HepG2 (cell line): ENCODE measurements around the gene MOV10L1. TPM values are rescaled to one million over a fixed set of nuclear protein-coding genes. Genes with fewer than 3 reads are reported as not detected.

Experiments used
- ATAC-seq: fragments of 200-7000 bp; cut with Tn5 transposase; 3 replicates; pipeline ENCODE4 v1.9.1; 2020; ENCODE audit warnings: mild to moderate bottlenecking, moderate library complexity
- BruUV-seq: library from RNA; stranded (reverse); fragments of 400-500 nt; replicated peaks from 2 replicates; lab custom pipeline; 2021; lab: Mats Ljungman, UMichigan
- CTCF ChIA-PET: fragments of 300-600 bp; formaldehyde crosslinking; extraction: SDS; loops from one replicate; lab custom pipeline; 2021; ENCODE audit warnings: low total read pairs, inconsistent platforms, low intra/inter-chr PET ratio; lab: Yijun Ruan, JAX
- POLR2A ChIA-PET: fragments of 350-600 bp; sonication (Branson Sonifier 250); formaldehyde crosslinking; loops from one replicate; lab custom pipeline; 2020; ENCODE audit warnings: antibody characterized with exemption, inconsistent platforms; lab: Yijun Ruan, JAX
- DNase-seq: peaks from one replicate; pipeline ENCODE4 v3.0.0-alpha.2; 2015; ENCODE audit warnings: low spot score
- FAIRE-seq: peaks from 3 replicates; lab custom pipeline; 2011; peaks lifted over from hg19 to GRCh38; lab: Jason Lieb, UNC
- H2AFZ ChIP-seq: one replicate; pipeline ENCODE4 v1.6.1; 2011; ENCODE audit warnings: low read length, inconsistent platforms
- H3K27ac ChIP-seq: fragments of 300-600 bp; 3 replicates; pipeline ENCODE4 v1.8.0; 2011; ENCODE audit warnings: mixed run types, mild to moderate bottlenecking, mixed read lengths, low read length, inconsistent platforms; ENCODE audit not compliant: insufficient read depth; ENCODE audit errors: extremely low read length
- H3K27me3 ChIP-seq, 2 experiments: fragments of 200-600 bp in 1 of 2; 2 replicates in 1 of 2; 3 replicates in 1 of 2; pipeline versions ENCODE4 v1.6.0 to v1.8.0; 2011; ENCODE audit warnings: low read length in 2 of 2, mild to moderate bottlenecking in 2 of 2, moderate library complexity in 2 of 2, inconsistent platforms in 1 of 2; ENCODE audit not compliant: insufficient read depth in 2 of 2, control insufficient read depth in 1 of 2
- H3K36me3 ChIP-seq, 2 experiments: fragments of 200-600 bp in 1 of 2; replicated peaks in 1 of 2; 2 replicates in 1 of 2; 3 replicates in 1 of 2; pipeline versions ENCODE4 v1.5.1 to v1.8.0; 2011; ENCODE audit warnings: low read length in 2 of 2, inconsistent platforms in 1 of 2; ENCODE audit not compliant: insufficient read depth in 2 of 2, control insufficient read depth in 1 of 2
- H3K4me1 ChIP-seq: 2 replicates; pipeline ENCODE4 v1.5.1; 2012; ENCODE audit warnings: low read length, inconsistent platforms; ENCODE audit not compliant: insufficient read depth
- H3K4me2 ChIP-seq: 2 replicates; pipeline ENCODE4 v1.6.0; 2011; ENCODE audit warnings: low read depth, low read length, inconsistent platforms
- H3K4me3 ChIP-seq, 3 experiments: fragments of 200-600 bp in 1 of 3; sonication (generic), shearing (Covaris generic) in 1 of 3; replicated peaks in 1 of 3; 2 replicates each; pipeline ENCODE4 v1.5.1; 2011 to 2016; ENCODE audit warnings: low read length in 3 of 3, inconsistent platforms in 2 of 3, low read depth in 2 of 3, mild to moderate bottlenecking in 2 of 3, control low read depth in 1 of 3, mixed read lengths in 1 of 3; ENCODE audit not compliant: insufficient read depth in 1 of 3
- H3K79me2 ChIP-seq: one replicate; pipeline ENCODE4 v1.6.1; 2011; ENCODE audit warnings: low read length, inconsistent platforms; ENCODE audit not compliant: insufficient read depth
- H3K9ac ChIP-seq: 2 replicates; pipeline ENCODE4 v1.6.0; 2011; ENCODE audit warnings: mild to moderate bottlenecking, low read depth, low read length, inconsistent platforms; ENCODE audit not compliant: insufficient read depth
- H3K9me3 ChIP-seq: 2 replicates; pipeline ENCODE4 v1.5.1; 2012; ENCODE audit warnings: mild to moderate bottlenecking, low read length
- H4K20me1 ChIP-seq: 2 replicates; pipeline ENCODE4 v1.6.0; 2011; ENCODE audit warnings: inconsistent platforms, mild to moderate bottlenecking, low read length, moderate library complexity; ENCODE audit not compliant: insufficient read depth
- GTF3A ChIP-seq: sonication (generic); formaldehyde crosslinking; conservative IDR thresholded peaks from 2 replicates; pipeline ENCODE4 v1.4.0; 2020; ENCODE audit warnings: mild to moderate bottlenecking, missing genetic modification reagents
- HOXA9 ChIP-seq: sonication (generic); formaldehyde crosslinking; IDR thresholded peaks from 2 replicates; pipeline ENCODE4 v1.8.1; 2022; ENCODE audit warnings: missing genetic modification reagents, mild to moderate bottlenecking, moderate library complexity, borderline replicate concordance
- KAT7 ChIP-seq: IDR thresholded peaks from 2 replicates; pipeline ENCODE4 v1.6.1; 2018; ENCODE audit warnings: borderline replicate concordance, missing compliant biosample characterization
- SP4 ChIP-seq: sonication (generic); formaldehyde crosslinking; IDR thresholded peaks from 2 replicates; pipeline ENCODE4 v1.8.1; 2023; ENCODE audit warnings: mild to moderate bottlenecking, missing genetic modification reagents
- WGBS: methylation state at CpG from one replicate; pipeline ENCODE4 v1.1.6; 2017; ENCODE audit warnings: low lambda C conversion rate; 5-methylcytosine and 5-hydroxymethylcytosine counted together
- in situ Hi-C: cut with HindIII; loops from 2 replicates; pipeline ENCODE4 v1.10.0; 2017; ENCODE audit warnings: low pct_unique_long_range_greater_than_20kb; ENCODE audit not compliant: extremely low pct_ligation_motif_present
- intact Hi-C: fragments of 100-400 bp; cut with micrococcal nuclease; formaldehyde crosslinking; loops from one replicate; pipeline ENCODE4 v1.10.0; 2022; ENCODE audit not compliant: unreplicated experiment
- polyA plus RNA-seq, 8 experiments: library from polyadenylated mRNA; depleted of rRNA in 3 of 8; stranded (reverse) in 7 of 8; unstranded in 1 of 8; fragments of >200 nt; fragmentation: Illumina TruSeq in 4 of 8; extraction: Trizol in 4 of 8; gene quantifications; 2 replicates each; pipeline versions ENCODE4 v1.2.1 to v1.2.3, GENCODE V29; 2011 to 2016; ENCODE audit warnings: low read depth in 4 of 8, missing spikeins in 1 of 8, mixed read lengths in 1 of 8; ENCODE audit not compliant: insufficient read depth in 1 of 8
- total RNA-seq, 5 experiments: library from RNA; depleted of rRNA; stranded (reverse); fragments of >200 nt; fragmentation: Illumina TruSeq; extraction: Trizol; gene quantifications; 2 replicates each; pipeline ENCODE4 v1.2.3, GENCODE V29; 2016; ENCODE audit warnings: low read depth in 1 of 5
- TF ChIP-seq, protein P1 (sequence below): sonication (generic); formaldehyde crosslinking; IDR thresholded peaks from 2 replicates; pipeline ENCODE4 v1.4.0; 2020; ENCODE audit warnings: missing genetic modification reagents

Gene MOV10L1
- total and polyA plus RNA-seq, 2 of the 13 experiments (the other 11 are each of a cell fraction or from before 2014, with no cell fraction given) = 0.11 to 0.12 TPM

DNA sequence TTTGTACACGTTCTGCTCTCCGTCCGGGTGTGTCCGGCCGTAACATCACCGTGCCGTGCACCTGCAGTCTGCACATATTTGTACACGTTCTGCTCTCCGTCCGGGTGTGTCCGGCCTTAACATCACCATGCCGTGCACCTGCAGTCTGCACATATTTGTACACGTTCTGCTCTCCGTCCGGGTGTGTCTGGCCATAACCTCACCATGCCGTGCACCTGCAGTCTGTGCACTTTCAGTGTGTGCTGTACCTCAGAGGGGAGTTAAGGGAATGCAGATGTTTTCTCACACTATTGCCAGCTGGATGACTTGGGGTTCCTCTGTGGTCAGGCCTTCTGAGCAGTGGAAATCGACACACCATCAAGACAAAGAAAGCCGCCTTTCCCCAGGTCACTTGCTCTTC, 35.9 kb upstream of the MOV10L1 start (continued):
- TF ChIP-seq HOXA9 (CRISPR knock-in tag) = no peak
- no peak for TF ChIP-seq SP4 (CRISPR knock-in tag)
- no peak for TF ChIP-seq GTF3A (CRISPR knock-in tag)

- FAIRE-seq (no peak), ATAC-seq (no peak), DNase-seq (no peak)
- no TSS peak for BruUV-seq
- no peak overlapping the region for H3K4me3 ChIP-seq
- peaks cover 7% of the 10 kb centered on the region; the same call in 1 of the 2 replicates for H3K4me1 ChIP-seq
- no peak overlapping the region for H3K4me2 ChIP-seq
- in situ Hi-C loops (no loop called here), intact Hi-C loops (no loop called here)
- H3K36me3 ChIP-seq = no peaks in the 10 kb centered on the region
- peaks cover 6 to 19% of the 10 kb centered on the region in 2 experiments; a peak in 4 of 5 replicates for H3K27me3 ChIP-seq
- H2AFZ ChIP-seq = no peak overlapping the region
- TF ChIP-seq KAT7 = no peak
- TF ChIP-seq, protein P1, sequence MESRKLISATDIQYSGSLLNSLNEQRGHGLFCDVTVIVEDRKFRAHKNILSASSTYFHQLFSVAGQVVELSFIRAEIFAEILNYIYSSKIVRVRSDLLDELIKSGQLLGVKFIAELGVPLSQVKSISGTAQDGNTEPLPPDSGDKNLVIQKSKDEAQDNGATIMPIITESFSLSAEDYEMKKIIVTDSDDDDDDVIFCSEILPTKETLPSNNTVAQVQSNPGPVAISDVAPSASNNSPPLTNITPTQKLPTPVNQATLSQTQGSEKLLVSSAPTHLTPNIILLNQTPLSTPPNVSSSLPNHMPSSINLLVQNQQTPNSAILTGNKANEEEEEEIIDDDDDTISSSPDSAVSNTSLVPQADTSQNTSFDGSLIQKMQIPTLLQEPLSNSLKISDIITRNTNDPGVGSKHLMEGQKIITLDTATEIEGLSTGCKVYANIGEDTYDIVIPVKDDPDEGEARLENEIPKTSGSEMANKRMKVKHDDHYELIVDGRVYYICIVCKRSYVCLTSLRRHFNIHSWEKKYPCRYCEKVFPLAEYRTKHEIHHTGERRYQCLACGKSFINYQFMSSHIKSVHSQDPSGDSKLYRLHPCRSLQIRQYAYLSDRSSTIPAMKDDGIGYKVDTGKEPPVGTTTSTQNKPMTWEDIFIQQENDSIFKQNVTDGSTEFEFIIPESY (CRISPR knock-in tag) = 0 out of 2 replicates have a peak, but pooled peaks have one; percentile 11
- H4K20me1 ChIP-seq = no peaks in the 10 kb centered on the region
- WGBS = 59% methylated on average over 28 of the region's 34 CpGs
- POLR2A ChIA-PET = no interaction called here
- CTCF ChIA-PET = no interaction called here
- H3K27ac ChIP-seq = no peak overlapping the region
- no peaks in the 10 kb centered on the region for H3K79me2 ChIP-seq
- H3K9me3 ChIP-seq = no peaks in the 10 kb centered on the region
- no peak overlapping the region for H3K9ac ChIP-seq
Observed at GRCh38 chr22:50056214-50056972, 33.4 kb upstream of the MOV10L1 start.
